HG02610 (cell line): ENCODE results near the gene DNAH17.

Source experiments
- ATAC-seq: cut with Tn5 transposase; IDR thresholded peaks from one replicate; pipeline ENCODE4 v1.9.1; 2021; ENCODE audit warnings: mild to moderate bottlenecking, moderate library complexity; ENCODE audit not compliant: unreplicated experiment

The DNAH17 gene

DNA sequence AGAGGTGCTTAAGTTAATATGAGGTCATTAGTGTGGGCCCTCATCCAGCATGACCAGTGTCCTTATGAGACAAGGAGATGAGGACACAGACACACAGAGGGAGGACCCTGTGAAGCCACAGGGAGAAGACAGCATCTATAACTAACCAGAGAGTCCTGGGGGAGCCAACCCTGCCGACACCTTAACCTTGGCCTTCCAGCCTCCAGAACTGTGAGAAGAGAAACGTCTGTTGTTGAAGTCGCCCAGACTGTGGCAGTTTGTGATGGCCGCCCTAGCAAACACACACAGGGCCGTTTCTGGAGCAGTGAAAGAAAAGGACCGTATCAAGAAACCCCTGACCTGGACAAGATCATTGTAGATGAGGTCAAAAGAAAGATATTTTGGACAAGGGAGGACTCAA lies 26.7 kb downstream of the DNAH17 start:
- no peak for ATAC-seq

DNA sequence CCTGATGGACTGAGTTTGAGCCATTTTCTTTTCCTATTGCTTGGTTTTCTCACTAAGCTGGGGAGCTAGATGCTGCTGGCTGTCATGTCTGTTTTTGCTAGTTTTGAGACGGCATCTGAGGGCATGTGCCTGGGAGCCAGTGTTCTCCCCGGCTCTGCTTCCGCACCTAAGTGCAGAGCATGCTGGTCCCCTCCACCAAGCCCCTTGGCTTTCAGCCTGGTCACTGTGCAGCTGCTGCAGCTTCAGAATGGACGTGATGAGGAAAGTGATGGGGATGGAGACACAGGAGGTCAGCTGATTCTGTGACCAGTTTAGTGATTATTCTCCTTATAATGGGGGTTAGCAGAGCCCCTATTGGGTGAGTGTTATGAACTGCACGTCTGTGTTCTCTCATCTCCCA lies 28.5 kb downstream of the DNAH17 start:
- ATAC-seq: no peak

DNA sequence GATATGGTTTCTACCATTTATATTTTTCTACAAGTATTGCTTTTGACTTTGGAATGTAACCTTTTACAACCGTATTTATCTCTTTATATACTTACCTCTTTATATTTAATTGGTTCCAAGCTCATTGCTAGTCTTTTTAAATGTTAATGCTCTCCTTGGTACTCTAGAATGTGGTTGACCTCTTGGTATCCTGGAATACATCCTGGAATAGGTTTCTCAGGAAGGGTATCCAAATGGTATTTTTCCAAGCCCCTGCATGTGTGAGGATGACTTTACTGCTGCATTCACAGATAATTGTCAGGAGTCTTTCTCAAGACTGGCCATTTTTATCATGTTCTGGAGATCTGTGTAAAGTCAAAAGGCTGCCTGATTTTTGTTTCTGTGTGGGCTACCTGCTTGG lies 30.2 kb downstream of the DNAH17 start:
- ATAC-seq: no peak

DNA sequence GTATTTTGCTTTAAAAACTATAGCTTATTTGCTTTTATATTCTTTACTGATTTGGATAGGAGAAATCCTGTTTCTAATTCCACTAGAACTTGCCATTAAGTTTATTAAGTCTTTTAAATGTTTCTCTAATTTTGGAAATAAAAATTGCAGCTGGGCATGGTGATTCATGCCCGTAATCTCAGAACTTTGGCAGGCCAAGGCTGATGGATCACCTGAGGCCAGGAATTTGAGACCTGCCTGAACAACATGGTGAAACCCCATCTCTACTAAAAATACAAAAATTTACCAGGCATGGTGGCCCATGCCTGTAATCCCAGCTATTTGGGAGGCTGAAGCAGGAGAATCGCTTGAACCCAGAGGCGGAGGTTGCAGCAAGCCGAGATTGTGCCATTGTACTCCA lies 30.7 kb downstream of the DNAH17 start:
- ATAC-seq: no peak

DNA sequence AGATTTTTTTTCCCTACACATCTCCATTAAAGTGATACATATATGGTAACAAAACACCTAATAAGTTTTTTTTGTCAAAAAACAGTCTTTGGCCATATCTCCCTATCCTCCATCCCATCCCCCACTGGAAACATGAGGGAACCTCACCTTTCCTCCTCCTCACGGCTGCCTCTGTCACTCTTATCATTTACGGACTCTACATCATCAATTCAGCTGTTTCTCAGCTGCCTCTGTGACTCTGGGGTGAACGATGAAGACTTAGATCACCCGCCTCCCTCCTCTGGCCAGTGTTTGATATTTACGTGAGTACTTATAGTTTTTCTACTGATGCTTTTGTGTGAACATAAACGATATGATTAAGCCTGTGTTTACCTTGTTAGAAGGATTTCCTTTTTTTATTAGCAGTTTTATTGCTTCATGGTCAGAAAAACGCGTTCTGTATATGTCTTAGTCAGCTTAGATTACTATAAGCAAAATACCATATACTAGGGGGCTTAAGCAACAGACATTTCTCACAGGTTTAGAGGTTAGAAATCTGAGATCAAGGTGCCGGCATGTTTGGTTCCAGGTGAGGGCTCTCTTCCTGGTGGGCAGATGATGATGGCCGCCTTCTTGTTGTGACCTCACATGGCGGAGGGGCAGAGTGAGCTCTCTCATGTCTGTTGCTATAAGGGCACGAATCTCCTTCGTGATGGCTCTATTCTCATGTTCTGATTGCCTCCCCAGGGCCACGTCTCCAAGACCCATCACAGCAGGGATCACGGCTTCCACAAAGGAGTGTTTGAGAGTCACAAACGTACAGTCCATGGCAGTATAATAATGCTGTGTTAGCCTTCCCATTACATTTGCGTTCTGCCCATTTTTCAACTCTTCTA lies 32.1 kb downstream of the DNAH17 start:
- ATAC-seq: no peak

DNA sequence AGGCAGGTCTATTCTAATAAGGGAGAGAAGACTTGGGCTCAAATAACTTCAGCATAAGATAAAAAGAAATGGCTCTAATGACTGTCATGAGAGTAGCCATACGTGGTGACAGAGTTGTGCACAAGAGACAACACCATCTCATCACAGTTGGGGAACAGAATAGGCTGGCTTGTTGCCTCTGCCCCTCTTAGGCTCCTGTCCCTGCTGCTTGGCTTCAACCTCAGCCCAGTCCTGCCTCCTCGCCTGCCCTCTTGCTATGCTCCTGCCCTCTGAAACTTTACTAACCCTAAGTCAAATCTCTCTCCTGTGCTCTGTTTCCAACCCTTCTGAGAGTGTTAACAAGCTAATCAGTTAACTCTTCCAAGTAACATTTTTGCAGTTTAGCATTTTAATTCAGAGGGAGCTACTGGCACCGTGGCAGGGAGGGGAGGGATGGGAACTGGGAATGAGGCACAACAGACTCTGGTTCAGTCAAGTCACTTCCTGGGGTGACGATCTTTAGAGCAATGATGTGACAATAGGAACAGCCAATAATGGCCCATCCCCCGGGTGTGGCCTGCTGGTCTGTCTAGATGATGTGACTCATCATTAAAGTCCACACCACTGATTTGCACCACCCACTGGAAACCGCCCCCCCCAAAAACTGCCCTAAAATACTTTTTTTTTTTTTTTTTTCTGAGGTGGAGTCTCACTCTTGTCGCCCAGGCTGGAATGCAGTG lies 35.5 kb downstream of the DNAH17 start:
- no peak for ATAC-seq

DNA sequence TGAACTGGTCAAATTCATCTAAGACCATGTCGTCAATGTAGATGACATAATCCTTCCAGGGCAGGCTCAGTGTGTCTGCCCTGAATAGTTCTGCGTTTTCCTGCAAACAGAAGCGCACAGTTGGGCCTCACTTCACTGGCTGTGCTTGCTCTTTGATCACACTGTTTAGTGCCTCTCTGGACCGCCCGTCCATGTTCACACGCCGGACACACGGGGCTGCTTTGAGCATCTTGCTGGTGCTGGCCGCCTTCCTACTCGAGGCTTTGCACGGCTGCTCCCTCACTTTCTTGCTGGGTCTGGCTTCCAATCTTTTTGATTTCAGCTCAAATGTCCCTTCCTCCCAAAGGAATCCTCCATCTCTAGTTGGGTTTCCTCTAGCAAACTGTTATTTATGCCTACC lies 37.4 kb downstream of the DNAH17 start:
- ATAC-seq: no peak

DNA sequence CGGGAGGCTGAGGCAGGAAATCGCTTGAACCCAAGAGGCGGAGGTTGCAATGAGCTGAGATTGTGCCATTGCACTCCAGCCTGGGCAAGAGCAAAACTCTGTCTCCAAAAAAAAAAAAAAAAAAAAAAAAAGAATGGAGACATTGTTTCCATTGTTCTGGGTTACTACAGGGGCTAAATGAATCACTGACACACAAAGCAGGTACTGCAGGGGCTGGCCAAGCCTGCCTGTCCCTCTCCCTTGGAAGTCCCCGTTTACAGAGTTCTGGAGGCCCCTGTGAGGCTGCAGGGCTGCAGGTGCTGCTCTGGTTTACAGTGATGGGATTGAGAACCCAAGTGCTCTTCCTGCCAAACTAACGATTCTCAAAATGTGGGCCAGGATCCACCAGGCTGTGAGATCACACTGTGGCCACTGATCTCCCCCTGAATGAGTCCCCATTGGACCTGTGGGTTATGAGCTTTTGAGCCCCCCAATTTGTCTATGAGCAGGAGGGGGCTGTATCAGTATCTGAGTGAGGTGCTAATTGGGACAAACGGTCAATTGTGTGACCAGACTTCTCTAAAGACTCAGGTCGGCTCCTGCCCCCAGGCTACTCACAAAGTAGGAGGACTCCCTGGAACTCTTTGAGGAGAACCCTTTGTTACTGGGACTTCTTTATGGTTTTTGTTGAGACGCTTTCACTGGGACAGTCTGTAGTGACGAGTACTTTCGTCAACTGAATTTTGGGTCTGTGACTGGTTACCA lies 39.0 kb downstream of the DNAH17 start:
- ATAC-seq: no peak

DNA sequence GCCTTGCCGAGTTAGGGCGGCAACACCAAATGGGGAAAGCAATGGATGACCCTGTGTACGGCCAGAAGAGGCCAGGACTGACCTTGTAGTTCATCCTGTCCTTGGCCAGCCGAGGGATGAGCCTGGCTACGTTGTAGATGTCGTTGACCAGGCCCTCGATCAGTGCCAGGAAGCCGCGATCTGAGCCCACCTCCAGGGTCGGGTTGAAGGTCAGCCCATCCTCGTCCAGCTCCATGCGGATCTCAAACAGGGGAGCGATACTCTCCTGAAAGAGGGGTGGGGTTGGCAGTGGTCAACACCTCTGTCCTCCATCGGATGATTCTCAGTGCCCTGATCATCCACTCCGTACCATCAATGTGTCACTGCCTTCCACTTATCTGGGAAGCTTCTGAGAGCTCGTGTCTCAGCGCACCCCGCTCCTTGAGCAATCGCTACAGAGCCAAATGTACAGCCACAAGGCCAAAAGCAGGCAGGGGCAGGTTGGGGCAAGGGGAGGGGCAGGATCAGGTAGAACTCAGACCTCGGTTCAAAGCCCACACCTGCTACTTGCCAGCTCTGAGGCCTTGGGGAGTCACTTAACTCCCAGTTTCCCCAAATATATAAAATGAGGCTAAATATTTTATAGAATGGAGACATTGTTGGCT lies 39.9 kb downstream of the DNAH17 start:
- ATAC-seq: no peak

DNA sequence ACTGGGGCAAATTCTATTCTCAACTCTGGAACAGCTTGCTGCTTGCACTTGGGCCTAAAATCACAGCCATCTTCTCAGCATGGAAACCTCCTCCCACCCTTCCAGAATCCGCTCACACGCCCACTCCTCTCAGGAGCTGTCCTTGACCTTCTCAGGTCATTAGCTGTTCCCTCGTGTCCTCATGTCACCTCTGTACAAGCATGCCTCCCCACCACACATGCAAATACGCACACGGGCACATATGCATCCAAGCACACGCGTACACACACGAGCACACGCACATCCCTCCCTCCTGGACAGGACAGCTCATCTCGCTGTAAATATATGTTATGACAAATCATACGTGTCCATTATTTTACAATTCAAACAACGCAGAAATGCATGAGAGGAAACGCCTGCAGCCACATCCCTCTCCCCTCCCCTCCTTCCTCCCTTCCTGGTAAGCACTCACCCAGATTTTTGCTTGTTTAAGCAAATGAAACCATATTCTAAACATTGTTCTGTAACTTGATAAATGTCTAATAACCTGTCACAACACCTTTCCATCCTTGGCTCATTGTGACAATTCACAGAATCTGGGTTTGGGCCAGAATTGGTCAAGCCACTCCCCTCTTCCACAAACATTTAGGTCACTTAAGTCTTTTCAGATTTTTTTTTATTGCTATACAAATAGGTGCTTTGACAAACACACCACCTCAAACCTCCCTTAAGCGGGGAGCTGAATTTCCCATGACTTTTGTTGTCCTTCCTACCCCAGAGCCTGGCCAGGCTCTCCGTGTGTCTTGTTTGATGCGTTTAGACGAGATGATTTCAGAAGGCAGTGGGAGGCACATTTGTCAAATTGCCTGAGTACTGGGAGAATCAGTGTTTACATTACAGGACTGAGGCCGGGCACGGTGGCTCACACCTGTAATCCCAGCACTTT lies 41.7 kb downstream of the DNAH17 start:
- no peak for ATAC-seq

DNA sequence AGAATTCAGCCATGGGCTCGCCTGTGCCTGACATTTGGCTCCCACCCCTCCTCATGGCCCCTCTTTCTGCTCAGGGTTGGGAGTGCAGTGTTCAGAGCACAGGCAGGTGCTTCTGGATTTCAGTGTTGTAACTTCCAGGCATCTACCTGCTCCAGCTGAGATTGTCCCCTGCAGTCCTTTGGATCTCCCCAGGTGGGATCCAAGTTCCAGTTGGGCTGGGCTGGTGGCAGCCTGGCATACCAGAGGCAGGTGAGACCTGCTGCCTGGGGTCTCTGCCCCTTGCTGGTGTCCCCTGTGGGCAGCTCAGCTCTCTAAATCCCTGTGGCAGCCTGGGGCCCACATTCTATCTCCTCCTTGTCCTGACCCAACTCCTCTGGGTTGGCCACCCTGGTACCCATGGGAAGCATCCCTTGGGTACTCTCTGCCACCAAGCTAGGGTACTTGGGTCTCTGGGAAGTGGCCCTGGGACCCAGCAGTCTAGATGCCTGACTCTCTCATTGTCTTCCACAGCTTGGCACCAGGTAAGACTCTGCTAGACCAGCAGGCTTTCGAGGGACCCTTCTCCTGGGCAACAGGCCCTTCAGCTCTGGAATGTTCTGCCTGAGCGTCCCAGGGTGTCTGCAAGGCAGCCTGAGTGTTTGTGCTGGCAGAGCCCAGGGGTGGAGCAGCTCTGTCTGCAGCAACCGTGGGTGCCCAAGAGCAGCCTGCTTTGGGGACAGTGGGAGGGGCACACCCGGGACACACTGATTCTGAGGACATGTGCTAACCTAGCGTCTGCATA lies 42.5 kb downstream of the DNAH17 start:
- ATAC-seq: no peak

DNA sequence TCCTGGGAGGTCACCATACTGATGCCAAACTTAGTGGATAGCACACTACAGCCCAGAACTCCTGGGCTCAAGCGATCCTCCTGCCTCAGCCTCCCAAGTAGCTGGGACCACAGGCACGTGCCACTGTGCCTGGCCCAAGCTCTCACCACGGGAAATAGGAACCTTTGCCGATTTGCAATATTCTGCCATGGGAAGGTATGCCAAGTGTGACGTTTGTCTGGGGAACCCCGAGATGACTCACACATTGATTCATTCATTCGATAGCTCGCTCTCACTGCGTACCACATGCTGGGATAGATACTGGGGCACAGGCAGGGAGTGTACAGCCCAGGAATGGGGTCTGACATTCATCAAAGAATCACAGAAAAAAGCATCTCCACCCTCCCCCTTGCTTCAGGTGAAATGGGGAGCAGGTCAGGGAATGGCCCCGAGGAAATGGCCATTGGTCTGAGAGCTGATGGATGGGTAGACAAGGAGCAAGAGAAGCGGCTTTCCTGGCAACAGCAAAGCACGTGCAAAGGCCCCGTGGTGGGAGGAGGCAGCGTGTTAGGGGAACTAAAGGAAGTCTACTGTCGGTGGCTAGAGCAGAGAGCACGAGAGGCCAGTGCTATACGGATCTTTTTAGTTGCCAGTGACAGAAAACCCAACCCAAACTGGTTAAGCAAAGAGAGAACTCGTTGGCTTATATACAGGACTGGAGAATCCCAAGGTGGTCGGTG lies 44.1 kb downstream of the DNAH17 start:
- ATAC-seq: no peak

DNA sequence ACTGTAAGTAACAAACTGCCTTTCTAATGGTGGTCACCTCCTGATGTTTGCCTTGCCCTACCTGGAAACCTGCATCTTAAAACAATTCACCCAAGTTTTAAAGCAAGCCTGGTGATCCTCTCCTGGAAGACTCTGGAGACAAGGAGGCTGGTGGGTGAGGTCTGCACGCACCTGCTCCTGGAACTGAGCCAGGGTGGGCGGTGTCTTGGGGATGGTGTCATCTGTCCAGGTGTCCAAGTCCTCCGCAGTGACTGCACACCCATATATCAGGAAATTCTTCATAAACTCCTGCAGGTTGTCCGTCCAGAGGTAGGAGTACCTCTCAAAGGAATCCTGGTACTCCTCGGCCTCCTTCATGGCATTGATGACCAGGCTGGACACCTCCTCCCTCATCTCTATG lies 44.9 kb downstream of the DNAH17 start:
- ATAC-seq: no peak

DNA sequence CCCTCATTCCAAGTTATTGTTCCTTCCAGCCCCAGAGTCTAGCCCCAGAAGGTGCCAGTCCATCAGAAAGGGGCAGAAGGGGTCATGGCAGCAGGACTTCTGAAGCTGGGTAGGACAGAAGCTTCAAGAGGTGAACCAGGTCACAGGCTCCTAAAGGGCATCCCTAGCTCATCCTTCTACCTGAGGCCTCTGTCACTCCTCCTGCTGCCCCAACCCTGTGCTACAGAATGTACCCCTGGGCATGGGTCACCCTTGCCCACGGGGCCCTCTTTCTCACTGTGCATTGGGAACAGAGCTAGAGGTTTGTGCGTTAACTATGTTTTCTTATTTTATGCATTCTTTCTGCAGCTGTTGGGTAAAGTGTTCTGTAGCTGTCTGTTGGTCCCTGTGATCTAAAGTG lies 46.5 kb downstream of the DNAH17 start:
- ATAC-seq: no peak

DNA sequence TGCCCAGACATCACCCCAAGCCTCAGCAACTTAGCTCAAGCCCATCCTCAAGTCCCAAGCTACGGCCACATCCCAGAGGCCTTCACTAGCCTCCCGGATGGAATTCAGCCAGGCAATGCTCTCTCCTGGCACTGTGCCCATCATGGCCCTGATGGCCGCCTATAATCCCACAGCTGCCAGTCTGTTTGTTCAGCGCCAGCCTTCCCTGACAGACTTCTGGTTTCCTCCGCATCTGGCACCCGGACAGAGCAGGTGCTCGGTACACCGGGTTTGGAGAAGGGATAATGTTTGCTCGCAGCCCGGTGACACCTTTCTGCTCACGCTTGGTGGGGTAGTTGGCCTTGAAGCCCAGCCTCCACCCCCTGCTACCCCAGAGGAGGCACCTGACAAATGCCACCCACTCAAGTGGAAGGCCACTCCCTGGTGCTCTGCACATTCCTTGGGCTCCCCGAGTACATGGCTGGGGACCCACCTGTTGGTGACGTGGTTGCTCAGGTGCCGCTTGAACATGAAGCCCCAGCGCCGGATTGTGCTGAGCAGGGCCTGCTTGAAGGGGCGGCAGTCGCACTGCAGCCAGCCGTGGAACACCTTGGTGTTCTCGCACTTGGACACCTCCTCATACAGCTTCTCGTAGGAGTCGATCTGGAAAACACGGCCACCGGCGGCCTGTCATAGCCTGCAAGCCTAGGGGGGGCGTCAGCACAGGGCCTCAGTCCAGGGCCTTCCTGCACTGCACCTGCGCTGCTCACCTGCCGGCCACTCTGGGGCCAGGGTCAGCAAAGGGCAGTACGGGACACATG lies 47.1 kb downstream of the DNAH17 start:
- no peak for ATAC-seq

DNA sequence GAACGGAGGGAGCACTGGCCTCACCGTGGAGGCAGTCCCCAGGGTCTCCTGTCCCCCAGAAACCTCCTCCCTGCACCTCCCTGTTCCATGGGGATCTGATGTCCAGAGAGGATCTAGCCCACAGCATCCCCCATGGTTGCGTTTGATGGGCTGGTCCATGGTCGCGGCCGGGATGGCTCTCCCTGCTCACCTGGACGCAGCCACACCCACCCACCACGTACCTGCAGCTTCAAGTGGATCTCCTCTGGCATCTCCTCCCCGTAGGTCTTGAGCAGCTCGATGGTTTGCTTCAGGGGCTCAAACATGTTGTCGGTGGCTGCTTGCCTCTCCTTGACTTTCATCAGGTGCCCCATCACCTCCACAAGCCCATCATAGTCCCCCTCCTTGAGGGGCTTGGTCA lies 47.9 kb downstream of the DNAH17 start:
- ATAC-seq: no peak

DNA sequence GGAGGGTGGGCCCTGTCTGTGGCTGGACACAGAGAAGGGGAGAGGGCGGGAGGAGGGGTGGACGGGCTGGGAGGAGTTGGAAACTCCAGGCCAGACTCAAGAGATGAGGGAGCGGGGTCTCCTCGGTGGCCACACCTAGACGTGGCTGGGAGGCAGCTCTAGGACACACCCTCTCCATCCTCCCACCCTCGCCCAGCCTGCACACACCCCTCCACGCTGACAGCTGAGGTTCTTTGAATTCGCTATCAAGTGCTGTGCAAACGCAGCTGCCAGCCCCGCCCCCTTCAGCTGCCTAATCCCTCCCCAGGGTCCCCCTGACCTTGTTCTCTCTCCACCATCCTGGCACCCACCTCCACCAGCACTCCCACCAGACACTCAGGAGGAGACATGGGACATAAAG lies 48.7 kb downstream of the DNAH17 start:
- no peak for ATAC-seq

DNA sequence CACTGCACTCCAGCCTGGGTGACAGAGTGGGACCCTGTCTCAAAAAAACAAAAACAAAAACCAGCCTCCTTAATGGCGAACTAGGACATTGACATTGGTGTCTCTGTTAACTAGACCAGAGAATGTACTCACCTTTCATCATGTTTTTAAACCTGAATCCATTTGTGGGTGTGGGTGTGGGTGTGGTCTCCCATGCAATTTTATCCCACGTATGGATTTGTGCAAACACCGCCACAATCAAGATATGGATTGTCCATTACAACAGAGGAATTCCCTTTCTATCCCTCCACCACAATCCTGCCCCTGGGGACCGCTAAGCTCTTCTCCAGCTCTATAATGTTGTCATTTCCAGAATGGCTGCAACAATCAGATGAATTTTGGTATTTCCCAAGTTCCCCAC lies 49.9 kb downstream of the DNAH17 start:
- ATAC-seq: no peak
